ENCODE measurements around the gene SETD2. TPM values are rescaled to one million over a fixed set of nuclear protein-coding genes. Genes with fewer than 3 reads are reported as not detected.

The SETD2 gene
- total RNA-seq, 1 experiment from 2014 or later, result 47.7 TPM

DNA sequence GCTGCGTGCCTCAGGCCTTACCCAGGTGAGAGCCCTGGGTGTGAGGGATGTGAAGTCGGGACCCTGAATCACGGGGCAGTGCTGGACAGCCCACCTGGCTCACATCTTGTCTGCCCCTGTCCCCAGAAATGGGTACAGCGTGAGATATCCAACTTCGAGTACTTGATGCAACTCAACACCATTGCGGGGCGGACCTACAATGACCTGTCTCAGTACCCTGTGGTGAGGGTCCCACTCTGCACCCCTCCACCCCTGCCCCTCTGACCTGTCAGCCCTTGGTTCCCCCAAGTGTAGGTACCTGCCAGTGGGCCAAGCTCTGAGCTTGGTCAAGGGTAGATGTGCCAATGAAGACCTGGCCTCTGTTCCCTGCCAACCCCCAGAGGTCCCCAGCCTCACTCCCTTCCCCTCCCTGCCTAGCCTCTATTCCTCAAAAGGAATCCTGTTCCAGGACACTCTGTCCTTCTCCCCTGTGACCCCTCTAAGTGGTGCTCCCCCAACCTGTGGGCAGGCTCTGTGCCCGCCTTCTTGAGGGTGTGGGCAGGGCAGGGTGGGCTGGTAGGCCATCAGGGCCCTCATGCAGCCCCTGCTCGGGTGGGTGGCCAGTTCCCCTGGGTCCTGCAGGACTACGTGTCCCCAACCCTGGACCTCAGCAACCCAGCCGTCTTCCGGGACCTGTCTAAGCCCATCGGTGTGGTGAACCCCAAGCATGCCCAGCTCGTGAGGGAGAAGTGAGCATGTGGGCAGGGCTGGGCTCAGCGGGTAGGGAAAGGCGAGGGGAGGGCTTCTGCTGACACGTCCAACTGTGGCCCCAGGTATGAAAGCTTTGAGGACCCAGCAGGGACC lies 159.3 kb downstream of the SETD2 start:
- no peaks in the 10 kb centered on the region for H3K79me2 ChIP-seq (ENCODE audit: low read depth)
- POLR2A ChIA-PET (ENCODE audit: unreplicated experiment), result no interaction called here
- no peak overlapping the region for H2AFZ ChIP-seq
- CTCF ChIA-PET, result no interaction called here
- H3K36me3 ChIP-seq (ENCODE audit: low read depth), result no peaks in the 10 kb centered on the region
- no TSS peak for BruUV-seq (replicated peaks)
- no peaks in the 10 kb centered on the region for H3K9me2 ChIP-seq (ENCODE audit: insufficient read depth)
- no peaks in the 10 kb centered on the region for H3F3A ChIP-seq (ENCODE audit: insufficient read depth, low read depth)
- no peak overlapping the region for H3K27ac ChIP-seq
- no peak overlapping the region for H3K4me3 ChIP-seq
- no peaks in the 10 kb centered on the region for H3K27me3 ChIP-seq (ENCODE audit: insufficient read depth, low read depth)
- no peak overlapping the region for H3K4me2 ChIP-seq
- TF ChIP-seq EZH2 (IDR thresholded peaks at IDR 0.05; ENCODE audit: low read depth) (no peak), CTCF (conservative IDR thresholded peaks at IDR 0.05) (no peak)
- intact Hi-C loops (cut with micrococcal nuclease; ENCODE audit: unreplicated experiment), result no loop called here
- no peaks in the 10 kb centered on the region for H3K4me1 ChIP-seq (replicated peaks; ENCODE audit: insufficient read depth)
- H3K9me3 ChIP-seq (ENCODE audit: insufficient read depth, low read depth), result no peaks in the 10 kb centered on the region
- no peaks in the 10 kb centered on the region for H4K20me1 ChIP-seq (ENCODE audit: insufficient read depth)
- DNase-seq, result no peak

DNA sequence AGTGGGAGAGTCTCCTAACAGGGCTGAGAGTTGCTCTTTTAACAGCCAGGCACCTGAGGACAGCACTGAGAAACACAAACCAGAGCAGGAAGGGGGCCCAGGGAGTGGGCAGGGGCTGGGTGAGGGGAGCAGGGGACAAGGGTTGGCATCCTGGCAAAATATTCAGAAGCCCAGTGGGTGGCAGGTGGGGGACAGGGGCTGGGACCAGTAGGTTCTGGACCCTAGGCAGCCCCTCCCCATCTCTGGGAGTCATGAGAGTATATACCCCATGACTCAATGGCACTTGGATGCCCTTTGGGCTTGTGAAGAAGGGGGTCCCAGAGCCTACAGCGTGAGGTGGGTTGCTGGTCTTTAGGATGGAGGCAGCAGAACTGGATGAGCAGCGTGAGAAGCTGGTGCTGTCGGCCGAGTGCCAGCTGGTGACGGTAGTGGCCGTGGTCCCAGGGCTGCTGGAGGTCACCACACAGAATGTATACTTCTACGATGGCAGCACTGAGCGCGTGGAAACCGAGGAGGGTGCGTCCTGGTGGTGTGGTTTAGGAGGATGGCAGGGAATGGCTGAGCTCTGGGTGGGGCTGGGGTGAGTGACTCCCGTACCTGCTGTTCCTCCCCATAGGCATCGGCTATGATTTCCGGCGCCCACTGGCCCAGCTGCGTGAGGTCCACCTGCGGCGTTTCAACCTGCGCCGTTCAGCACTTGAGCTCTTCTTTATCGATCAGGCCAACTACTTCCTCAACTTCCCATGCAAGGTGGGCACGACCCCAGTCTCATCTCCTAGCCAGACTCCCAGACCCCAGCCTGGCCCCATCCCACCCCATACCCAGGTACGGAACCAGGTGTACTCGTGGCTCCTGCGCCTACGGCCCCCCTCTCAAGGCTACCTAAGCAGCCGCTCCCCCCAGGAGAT lies 160.2 kb downstream of the SETD2 start:
- DNase-seq, result no peak
- intact Hi-C loops (cut with micrococcal nuclease; ENCODE audit: unreplicated experiment), result no loop called here
- Histone ChIP-seq H4K20me1 (ENCODE audit: insufficient read depth) (no peaks in the 10 kb centered on the region), H3F3A (ENCODE audit: insufficient read depth, low read depth) (no peaks in the 10 kb centered on the region), H3K36me3 (ENCODE audit: low read depth) (no peaks in the 10 kb centered on the region), H3K4me2 (no peak overlapping the region), H3K9me2 (ENCODE audit: insufficient read depth) (no peaks in the 10 kb centered on the region), H3K9me3 (ENCODE audit: insufficient read depth, low read depth) (no peaks in the 10 kb centered on the region), H3K27ac (no peak overlapping the region), H3K4me1 (replicated peaks; ENCODE audit: insufficient read depth) (no peaks in the 10 kb centered on the region), H2AFZ (no peak overlapping the region), H3K4me3 (no peak overlapping the region), H3K79me2 (ENCODE audit: low read depth) (no peaks in the 10 kb centered on the region), H3K27me3 (ENCODE audit: insufficient read depth, low read depth) (no peaks in the 10 kb centered on the region)
- CTCF ChIA-PET, result no interaction called here
- TF ChIP-seq EZH2 (IDR thresholded peaks at IDR 0.05; ENCODE audit: low read depth) (no peak), CTCF (conservative IDR thresholded peaks at IDR 0.05) (no peak)
- no TSS peak for BruUV-seq (replicated peaks)
- POLR2A ChIA-PET (ENCODE audit: unreplicated experiment), result no interaction called here

GRCh38 chr3:47003056-47003410 lies 160.9 kb downstream of the SETD2 start:
- H3K27ac ChIP-seq, result no peak overlapping the region
- POLR2A ChIA-PET (ENCODE audit: unreplicated experiment), result no interaction called here
- no peaks in the 10 kb centered on the region for H3F3A ChIP-seq (ENCODE audit: insufficient read depth, low read depth)
- no peaks in the 10 kb centered on the region for H3K36me3 ChIP-seq (ENCODE audit: low read depth)
- H3K4me3 ChIP-seq, result no peak overlapping the region
- intact Hi-C loops (cut with micrococcal nuclease; ENCODE audit: unreplicated experiment), result no loop called here
- TF ChIP-seq EZH2 (IDR thresholded peaks at IDR 0.05; ENCODE audit: low read depth), result no peak
- TF ChIP-seq CTCF (conservative IDR thresholded peaks at IDR 0.05), result no peak
- no peaks in the 10 kb centered on the region for H3K4me1 ChIP-seq (replicated peaks; ENCODE audit: insufficient read depth)
- DNase-seq, result no peak
- H3K79me2 ChIP-seq (ENCODE audit: low read depth), result no peaks in the 10 kb centered on the region
- BruUV-seq (replicated peaks), result no TSS peak
- no peaks in the 10 kb centered on the region for H3K27me3 ChIP-seq (ENCODE audit: insufficient read depth, low read depth)
- no peaks in the 10 kb centered on the region for H3K9me3 ChIP-seq (ENCODE audit: insufficient read depth, low read depth)
- no peaks in the 10 kb centered on the region for H3K9me2 ChIP-seq (ENCODE audit: insufficient read depth)
- CTCF ChIA-PET, result no interaction called here
- no peak overlapping the region for H2AFZ ChIP-seq
- H3K4me2 ChIP-seq, result no peak overlapping the region
- H4K20me1 ChIP-seq (ENCODE audit: insufficient read depth), result no peaks in the 10 kb centered on the region

Data from PC-9 (cell line).